Occipital lobe (tissue), 2 donors: ENCODE data around the gene GALNT18. TPM values are rescaled to one million over a fixed set of nuclear protein-coding genes. Genes with fewer than 3 reads are reported as not detected.
A peak's percentile ranks its signal among the peaks of the same experiment; 100 is the strongest.

Experiments used
- DNase-seq: peaks from one replicate; lab custom pipeline; 2025; lab: John Stamatoyannopoulos, UW
- total RNA-seq: library from RNA; depleted of rRNA; stranded (reverse); fragments of >200 nt; gene quantifications from one replicate; pipeline ENCODE4 v1.2.3, GENCODE V29; 2014

The GALNT18 gene
- total RNA-seq, 1 donor from 2014 or later: 22.8 TPM

DNA sequence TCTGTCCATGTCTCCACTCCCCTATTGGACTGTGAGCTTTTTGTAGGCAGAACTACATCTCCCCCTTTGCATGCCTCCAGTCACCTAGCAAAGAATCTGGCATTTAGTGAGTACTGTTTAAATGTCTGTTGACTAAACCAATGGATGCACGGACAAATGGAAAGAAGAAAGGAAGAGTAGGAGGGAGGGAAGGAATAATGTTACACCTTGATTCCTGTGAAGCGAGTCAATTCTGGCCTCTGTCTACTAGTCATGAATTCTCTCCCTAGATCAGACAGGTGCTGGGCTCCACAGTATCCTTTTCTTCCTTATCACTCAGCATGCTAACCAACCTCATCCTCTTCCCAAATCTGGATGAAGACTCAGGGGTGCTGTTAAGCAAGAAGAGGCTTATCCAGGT, 33.6 kb downstream of the GALNT18 start:
- DNase-seq: no peak

DNA sequence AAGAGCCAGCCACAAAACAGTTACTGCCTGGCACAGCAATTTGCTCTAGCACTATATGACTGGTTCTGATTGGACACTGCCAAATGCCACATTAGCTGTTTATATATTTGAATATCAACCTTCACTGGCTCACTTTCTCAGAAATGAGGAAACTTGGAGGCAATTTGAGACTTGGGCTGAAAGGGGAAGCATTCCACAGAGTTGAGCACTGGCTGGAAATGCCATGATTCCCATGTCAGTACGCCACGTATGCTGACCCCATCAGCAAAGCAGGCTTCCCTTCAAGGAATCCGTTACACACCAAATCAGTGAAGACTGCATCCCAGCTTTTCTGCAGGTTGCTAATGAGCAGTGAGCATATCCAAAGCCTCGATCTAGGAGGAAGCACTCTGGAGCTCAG, 34.7 kb downstream of the GALNT18 start:
- DNase-seq: no peak

DNA sequence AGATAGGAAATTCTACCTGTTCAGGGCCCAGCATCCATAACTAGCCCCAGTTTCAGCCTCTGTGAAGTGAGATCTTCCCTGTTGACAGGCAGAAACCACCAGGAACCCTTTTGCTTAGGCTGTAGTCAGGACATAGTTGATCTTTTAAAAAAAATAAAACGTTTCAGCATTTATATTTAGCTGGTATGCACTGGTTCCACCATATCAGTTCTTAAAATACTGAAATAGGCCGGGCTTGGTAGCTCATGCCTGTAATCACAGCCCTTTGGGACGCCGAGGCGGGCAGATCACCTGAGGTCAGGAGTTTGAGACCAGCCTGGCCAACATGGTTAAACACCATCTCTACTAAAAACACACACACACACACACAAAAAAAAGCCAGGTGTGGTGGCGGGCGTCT, 35.3 kb downstream of the GALNT18 start:
- no peak for DNase-seq

DNA sequence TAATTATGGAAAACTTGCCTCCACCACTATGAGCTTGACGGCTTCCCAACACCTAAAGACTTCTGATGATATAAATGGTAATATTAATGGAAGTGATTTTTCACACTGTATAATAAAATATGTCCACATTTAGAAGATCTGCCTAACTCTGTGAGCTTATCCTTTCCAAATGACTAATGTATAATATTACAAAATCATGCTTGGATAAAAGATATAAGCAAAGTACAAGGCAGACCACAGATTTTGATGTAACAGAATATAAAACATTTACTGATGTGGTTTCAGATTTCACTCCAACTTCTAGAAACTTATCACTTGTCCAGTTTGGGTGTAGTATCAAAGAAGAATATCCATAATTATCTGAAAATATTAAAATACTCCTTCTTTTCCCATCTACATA, 36.9 kb downstream of the GALNT18 start:
- no peak for DNase-seq

DNA sequence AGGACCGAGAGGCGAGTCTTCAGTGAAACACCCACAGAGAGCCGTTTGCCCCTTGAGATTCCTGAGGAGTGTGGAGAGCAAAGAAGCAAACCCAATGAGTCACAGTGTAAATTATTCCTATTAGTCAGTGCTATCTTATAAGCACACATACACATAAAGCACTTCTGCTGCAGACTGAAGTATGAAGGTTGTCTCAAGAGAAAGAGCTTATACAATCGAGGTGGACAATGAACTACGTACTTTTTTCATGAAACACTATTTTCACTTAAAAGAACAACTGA, 37.3 kb downstream of the GALNT18 start:
- DNase-seq: no peak

DNA sequence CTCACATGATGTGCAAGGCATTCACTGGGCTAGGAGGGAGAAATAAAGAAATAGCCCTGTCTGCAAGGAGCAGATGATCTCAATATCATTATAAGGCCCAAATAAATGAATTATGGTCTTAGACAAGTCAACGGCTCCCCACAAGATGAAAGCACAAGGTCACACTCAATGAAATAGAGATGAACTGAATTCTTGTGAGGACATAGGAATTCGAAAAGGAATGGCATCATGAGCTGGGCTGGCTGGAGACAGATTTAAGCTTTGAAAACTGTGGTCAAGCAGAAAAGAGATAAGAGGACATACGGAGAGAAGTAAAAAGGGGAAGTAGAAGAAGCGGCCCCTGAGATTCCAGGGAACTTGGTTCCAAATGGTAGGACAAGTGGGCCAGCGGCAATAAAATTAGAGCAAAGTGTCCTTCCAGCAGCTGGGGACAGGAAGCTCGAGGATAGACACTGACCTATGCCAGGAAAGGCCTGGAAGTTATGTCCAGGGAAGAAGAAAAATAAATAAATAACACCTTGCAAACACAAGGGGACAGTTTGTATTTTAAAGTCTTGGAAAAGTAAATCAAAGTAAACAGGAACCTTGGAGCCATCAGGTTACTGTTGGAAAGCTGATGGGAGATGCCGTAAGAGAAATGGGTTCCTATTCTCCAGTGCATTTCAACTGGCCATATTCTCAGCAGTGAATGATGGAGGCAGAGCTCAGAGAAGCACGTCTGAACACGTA, 37.8 kb downstream of the GALNT18 start:
- no peak for DNase-seq

DNA sequence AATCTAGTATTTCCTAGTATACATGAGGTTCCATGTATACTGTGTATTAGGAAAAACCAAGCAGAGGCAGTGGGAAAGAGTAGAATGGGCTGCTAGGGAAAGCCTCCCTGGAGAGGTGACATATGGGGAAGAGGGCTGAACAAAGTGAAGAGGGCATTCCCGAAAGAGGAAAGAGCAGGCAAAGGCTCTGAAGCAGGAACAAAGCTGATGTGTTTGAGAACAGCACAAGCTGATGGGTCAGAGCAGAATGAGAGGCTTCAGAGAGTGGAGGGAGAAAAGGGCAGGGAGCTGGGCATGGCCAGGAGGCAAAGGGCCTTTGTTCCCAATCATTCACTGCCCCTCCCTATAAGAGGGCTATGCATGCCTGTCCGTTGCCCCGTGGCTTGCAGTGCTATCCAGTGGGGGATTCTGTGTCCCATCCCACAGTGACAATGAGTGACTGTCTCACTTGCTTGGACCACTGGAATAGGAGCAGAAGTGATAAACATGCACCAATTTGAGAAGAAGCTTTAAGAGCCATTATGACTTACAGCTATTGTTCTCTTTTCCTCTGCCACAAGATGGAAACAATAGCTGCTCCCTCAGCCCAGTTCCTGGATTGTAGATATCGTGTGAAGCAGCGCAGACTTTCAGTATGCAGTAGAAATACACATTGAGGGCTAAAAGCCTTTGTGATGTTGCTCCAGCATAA, 39.6 kb downstream of the GALNT18 start:
- peak; percentile 57 for DNase-seq

DNA sequence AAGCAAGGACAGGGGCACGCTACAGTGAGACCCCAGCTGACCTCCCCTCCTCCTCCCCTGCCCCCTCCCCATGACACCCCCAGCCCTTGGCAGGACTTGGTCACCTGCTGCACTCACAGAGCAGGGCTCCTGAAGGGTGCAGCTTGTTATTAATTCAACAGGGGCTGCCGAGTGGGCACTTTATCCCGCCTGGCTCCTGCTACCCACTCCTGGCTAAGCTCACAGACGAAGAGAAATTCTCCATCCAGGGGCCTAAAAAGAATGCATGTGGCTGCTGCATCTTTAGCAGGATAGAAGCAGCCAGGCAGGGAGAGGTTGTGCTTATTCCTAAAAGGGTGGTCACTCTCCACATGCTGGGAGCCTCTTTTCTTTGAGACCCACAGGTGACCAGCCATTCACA, 40.3 kb downstream of the GALNT18 start:
- DNase-seq: no peak

DNA sequence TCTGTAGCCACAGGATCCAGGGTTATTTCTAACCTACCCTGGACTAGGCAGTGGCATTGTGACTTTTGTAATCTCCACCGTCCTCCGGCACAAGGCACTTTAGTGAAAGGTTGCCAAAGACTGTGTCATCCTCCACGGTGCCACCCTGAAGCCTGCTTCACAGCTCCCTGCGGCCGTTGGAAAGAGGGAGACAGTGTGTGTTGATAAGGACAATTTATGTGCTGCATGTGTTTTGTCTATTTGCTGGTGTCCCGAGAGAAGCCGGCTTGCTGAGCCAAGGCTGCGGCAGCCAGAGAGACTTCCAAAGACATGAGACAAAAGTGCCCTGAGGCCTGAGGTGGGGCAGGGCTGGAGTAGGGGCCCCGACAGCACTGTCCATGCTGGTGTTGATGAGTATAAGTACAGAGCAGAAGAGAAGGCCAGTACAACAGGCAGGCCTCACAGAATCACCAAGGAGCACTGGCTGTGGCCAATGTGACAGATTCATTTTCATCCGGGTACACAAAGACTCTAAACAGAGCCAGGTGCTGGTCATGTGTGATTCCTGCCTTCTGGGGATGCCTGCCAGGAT, 40.9 kb downstream of the GALNT18 start:
- peak; percentile 30 for DNase-seq

DNA sequence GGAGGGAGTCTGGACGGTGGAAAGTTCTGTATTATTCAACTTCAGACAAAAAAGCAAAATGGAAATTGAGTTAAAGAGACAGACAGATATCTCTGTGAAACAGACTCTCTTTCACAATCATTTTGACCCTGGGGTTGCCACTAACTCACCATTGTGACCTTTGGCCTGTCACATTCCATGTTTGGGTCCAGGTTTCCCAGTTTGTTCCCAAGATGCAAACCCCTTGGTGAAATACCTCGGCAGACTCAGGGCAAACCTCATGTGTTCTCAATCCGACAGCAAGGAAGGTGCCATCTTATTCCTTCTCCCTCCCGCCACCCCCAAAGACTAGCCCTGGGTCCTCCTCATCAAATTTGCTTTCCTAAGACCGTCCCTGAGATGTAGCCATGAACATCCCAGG, 41.8 kb downstream of the GALNT18 start:
- no peak for DNase-seq

DNA sequence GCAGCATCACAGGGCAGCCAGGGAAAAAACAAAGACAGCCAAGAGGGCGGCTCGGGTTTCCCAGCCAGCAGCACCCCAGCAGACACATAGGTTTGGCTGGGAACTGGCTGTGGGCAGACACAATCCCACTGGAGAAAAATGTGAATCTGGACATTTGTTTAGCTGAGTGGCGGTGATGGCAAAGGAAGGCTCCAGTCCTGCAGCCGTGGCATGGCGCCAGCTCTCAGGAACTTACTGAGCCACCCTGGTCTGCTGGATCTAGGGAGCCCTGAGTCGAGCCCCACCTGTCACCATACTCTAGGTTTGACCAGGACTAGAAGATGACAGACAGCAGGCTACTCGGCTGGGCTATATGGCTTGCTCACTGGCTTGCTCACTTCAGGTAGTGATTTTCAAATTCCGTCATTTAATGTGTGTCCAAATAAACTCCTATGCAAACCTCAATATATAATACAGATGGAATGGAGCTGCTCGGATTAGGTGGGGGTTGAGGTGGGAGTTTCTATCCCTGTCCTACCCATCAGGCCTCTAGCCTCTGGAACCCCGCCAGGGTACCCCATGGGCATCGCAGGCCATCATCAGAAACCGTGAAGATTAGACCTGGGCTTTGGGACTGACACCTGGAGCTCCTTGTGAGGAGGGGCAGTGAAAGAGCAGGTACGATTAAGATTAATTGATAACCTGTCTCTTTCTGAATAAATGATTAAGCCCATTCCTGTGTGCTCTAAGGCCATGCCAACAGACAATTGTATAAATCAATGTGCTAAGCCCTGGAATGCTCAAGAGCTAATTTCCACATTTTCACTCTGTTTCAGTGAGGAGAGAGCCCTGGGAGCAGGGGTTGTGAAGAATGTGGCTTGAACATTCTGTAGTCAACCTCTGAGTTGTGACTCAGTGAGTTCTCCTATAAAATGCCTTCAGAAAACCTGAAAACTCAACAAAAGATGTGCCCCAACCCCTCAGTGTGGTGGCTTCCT, 42.5 kb downstream of the GALNT18 start:
- DNase-seq: no peak

DNA sequence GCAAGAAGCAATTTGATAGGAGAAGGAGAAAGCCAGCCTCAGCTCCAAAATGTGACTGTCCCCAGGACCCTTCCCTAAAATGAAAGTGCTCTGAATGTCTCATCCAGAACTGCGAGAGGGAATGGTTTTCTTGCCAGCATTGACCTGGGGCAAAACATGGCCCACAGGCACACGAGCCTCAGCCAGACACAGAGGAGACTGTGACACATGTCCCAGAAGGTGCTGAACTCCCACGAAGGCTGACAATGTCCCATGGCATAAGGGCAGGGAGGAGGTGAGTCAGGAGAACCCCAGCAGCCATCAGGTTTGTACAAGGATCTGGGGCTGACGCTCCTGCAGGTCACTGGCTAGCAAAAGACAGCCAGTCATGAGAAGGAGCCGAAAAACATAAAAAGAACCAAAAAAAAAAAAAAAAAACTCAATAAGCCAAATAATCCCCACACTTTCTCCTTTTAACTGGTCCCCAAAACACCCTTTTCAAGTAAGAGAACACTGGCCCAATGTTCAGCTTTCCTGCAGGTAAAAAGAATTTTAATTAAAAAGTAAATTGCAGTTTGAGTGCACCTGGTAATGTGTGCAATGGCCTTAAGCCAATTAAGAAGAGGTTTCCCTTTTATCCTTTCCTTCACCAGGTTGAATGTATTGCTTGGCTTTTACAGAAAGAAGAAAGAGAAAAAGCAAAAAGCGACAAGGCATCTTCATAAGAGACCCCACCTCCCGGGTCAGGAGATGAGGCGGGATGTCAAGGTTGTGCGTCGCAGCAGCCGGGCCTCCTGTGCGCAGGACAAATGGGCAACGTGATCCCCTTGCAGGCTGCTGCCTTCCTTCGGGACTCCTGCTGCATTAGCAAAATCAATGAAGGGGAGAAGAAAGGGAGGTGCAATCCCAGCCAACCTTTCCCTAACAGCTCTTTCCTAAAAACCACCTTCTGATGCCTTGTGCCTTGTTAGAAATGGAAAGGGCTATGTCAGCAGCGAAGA, 43.6 kb downstream of the GALNT18 start:
- no peak for DNase-seq

DNA sequence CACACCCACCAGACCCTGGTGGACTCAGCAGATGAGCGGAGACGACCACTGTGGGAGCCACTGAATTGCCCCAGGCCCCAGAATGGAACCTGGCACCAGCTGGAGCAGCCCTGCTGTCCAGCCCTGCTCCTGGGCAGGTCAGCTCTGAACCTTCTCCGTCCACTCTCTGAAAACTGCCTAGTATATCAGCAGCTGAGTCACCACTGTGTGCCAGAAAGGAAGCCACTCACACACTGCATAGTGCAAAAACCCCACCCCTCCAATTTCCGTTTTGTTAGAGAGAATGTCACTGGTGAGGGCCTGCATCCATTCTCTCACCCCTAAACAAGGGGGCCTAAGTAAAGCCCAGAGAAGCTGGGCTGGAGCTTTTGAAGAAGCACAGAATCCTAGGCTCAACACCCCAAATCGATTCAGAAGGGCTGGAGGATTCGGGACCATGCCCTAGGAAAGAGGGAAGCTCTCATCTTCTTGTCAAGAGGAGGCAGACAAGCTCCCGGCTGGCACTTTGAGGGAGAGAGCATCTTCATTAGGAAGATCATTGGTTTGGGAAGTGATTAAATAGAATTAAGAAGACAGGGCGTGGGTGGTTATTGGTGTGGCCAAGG, 44.5 kb downstream of the GALNT18 start:
- no peak for DNase-seq

DNA sequence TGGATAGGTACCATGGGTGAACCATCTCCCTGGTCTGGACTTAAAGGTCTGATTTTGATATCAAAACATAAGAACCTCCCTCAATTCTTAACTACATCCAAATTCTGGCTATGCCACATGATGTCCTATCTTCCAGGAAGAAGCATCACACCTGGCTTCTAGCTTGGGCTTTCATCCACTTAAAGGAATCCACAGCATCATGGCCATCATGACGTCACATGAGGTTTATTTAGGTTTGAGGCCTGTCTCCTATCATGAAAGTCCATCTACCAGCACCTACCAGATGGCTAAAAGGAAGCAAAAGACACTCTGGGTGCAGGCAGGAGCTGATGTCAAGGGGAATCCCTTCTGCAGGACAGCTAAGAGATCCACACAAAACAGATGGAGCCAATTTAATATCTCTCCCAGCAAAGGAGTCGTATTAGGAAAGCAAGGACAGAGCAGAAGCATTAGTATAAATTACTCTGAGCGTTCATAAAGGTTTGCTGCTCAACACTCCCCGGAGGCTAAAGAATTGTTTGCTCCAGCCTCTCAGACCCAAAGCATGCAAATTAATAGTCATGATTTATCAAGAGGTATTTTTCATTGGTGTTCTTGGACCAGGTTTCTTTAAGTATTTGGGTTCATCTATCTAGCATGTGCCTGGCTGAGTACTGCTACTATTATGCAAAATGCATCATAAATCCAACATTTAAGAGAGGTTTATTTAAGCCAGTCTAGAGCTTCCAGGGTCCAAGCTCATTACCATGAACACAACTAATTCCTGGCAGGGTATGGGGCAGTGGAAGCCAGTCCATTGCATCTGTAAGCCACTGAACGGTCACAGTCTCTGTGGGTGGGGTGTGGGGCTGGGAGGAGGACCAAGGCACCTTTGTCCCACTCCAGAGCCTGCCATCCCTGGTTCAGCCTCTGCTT, 47.2 kb downstream of the GALNT18 start:
- DNase-seq: no peak

DNA sequence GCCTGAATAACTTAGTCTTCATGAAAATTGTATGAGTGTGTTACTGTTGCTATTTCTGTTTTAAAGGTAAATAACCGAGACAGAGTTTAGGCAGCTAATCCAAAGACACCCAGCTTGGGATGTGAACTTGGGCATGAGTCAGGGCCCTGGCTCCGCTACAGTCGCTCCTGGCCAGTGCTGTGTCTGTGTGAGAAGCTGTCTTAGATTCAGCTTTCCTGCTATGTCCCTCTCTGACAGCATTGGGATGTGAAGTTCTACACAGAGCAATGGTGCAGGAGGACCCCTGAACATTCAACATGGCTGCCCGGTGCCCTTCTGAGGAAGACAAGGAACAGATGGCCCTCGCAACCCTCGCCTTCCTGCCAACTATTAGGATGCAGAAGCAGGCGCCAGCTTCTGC, 49.4 kb downstream of the GALNT18 start:
- no peak for DNase-seq

DNA sequence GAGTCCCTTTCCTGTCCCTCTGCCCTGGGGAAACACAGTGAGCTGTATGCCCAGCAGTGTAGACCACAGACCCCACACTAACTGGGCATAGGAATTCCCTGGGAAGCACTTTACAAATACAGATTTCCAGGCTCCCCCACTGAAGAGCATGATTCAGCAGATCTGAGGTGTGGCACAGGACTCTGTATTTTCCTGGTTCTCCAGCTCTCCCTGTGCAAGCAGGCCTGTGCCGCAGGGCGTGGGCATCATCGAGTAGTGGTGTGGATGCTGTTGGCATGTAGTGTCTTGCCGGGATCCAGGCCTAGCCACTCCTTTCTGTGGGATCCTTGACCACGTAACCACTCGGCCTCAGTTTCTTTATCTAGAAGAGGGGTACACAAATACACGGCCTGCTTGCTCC, 49.9 kb downstream of the GALNT18 start:
- DNase-seq: no peak

DNA sequence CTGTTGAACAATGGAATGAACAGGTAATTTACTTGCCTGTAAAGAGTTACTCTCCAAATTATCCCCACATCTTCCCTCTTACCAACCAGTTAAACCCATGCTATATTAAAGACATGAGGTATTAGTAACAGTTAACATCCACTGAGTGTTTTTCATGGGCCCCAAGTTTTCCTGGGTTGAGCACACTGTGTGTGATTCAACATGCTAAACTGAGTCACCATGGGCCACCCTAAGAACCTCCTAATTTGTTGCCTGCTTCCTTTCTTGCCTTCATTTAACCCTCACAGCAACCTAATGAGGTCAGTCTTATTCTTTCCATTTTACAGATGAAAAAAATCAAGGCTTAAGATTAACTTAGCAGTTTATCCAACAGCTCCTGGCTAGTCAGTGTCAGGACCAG, 51.0 kb downstream of the GALNT18 start:
- no peak for DNase-seq

DNA sequence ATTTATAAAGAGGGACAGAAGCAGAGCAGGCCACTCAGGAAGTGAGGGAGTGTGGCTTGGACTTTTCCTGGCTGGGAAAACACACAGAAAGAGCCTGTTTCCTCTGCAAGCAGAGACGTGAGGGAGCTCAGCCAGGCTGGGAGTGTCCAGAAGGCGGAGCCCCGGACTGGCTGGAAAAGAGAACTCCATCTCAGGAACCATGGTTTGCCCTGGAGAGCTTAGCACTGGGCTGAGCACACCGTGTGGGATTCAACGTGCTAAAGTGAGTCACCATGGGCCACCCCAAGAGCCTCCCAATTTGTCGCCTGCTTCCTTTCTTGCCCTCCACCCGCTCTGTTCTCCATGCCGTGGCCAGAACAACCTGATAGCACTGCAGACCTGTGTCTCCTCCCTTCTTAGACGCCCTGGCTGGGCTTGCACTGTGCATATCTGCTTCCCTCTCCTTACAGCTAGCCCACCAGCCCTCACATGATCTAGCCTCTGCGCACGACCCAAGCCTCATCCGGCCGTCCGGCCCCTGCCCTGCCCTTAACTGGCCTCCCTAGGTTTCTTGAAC, 51.8 kb downstream of the GALNT18 start:
- DNase-seq: peak; percentile 31

DNA sequence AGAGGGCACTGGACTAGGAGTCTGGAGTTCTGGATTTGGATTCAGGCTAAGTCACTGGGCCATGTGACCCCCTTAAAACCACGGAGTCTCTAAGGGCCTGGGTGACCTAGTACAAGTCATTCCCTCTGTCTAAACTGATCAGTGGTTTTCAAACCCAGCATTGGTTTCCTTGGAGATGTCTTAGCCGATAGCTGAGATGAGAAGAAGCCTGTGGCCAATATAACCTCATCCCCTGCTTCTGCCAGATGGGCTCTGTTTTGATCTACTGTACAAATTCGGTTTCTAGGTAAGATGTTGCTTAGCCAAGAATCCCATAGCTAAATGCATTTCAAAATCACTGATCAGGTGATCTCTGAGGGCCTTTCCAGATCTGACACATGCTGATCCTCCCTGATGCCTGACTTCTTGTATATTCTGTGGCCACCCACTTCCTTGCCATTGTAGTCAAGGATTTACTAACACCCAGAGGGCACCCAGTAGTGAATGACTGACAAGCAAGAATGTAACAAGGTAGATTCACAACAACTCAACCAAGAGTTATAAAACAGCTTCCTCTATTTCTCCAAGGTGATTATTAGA, 53.1 kb downstream of the GALNT18 start:
- no peak for DNase-seq
